ENCODE measurements around the gene CARD9.

- TF ChIP-seq SMC3 (IDR thresholded peaks at IDR 0.05; ENCODE audit: low read depth, low read length) = no peak
- TF ChIP-seq, protein P1, sequence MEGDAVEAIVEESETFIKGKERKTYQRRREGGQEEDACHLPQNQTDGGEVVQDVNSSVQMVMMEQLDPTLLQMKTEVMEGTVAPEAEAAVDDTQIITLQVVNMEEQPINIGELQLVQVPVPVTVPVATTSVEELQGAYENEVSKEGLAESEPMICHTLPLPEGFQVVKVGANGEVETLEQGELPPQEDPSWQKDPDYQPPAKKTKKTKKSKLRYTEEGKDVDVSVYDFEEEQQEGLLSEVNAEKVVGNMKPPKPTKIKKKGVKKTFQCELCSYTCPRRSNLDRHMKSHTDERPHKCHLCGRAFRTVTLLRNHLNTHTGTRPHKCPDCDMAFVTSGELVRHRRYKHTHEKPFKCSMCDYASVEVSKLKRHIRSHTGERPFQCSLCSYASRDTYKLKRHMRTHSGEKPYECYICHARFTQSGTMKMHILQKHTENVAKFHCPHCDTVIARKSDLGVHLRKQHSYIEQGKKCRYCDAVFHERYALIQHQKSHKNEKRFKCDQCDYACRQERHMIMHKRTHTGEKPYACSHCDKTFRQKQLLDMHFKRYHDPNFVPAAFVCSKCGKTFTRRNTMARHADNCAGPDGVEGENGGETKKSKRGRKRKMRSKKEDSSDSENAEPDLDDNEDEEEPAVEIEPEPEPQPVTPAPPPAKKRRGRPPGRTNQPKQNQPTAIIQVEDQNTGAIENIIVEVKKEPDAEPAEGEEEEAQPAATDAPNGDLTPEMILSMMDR (IDR thresholded peaks at IDR 0.05) = no peak
- no peak for TF ChIP-seq NRF1 (IDR thresholded peaks at IDR 0.05; ENCODE audit: low read depth, low read length)
- TF ChIP-seq SIN3A (IDR thresholded peaks at IDR 0.05; ENCODE audit: borderline replicate concordance, low read depth, low read length) = 0 out of 2 replicates have a peak, but pooled peaks have one; percentile 45
- no peak for TF ChIP-seq FOXJ3 (CRISPR knock-in tag; IDR thresholded peaks at IDR 0.05)
- TF ChIP-seq EP300 (IDR thresholded peaks at IDR 0.05; ENCODE audit: borderline replicate concordance in 1 of 2, low read depth in 1 of 2, low read length in 1 of 2) = no peak
- TF ChIP-seq MXI1 (IDR thresholded peaks at IDR 0.05; ENCODE audit: low read depth, low read length) = peak; percentile 97
- no peak for TF ChIP-seq USF1 (IDR thresholded peaks at IDR 0.05; ENCODE audit: borderline replicate concordance, low read depth)
- TF ChIP-seq YY1 (IDR thresholded peaks at IDR 0.05; ENCODE audit: low read depth) = no peak
- no peak for TF ChIP-seq EZH2phosphoT487 (IDR thresholded peaks at IDR 0.05; ENCODE audit: borderline replicate concordance, low read depth)
- TF ChIP-seq, protein P2, sequence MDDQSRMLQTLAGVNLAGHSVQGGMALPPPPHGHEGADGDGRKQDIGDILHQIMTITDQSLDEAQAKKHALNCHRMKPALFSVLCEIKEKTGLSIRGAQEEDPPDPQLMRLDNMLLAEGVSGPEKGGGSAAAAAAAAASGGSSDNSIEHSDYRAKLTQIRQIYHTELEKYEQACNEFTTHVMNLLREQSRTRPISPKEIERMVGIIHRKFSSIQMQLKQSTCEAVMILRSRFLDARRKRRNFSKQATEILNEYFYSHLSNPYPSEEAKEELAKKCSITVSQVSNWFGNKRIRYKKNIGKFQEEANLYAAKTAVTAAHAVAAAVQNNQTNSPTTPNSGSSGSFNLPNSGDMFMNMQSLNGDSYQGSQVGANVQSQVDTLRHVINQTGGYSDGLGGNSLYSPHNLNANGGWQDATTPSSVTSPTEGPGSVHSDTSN (IDR thresholded peaks at IDR 0.05) = no peak
- TF ChIP-seq RAD21 (IDR thresholded peaks at IDR 0.05; ENCODE audit: low read length) = no peak
These were observed 36.3 kb upstream of the CARD9 start for GRCh38 chr9:136409557-136410455.

All from SK-N-SH (cell line).